HEK293T (cell line): Measurements from ENCODE around the gene NAA16.

Experiments
- ARNT ChIP-seq: fragments of 450-650 bp; IDR thresholded peaks from 2 replicates; pipeline ENCODE4 v1.6.1; 2017; ENCODE audit warnings: mild to moderate bottlenecking
- BHLHE40 ChIP-seq: fragments of 450-650 bp; IDR thresholded peaks from 2 replicates; pipeline ENCODE4 v1.6.1; 2016; ENCODE audit warnings: mild to moderate bottlenecking, moderate library complexity, borderline replicate concordance
- ELF4 ChIP-seq: fragments of 450-650 bp; IDR thresholded peaks from 2 replicates; pipeline ENCODE4 v1.6.1; 2017; ENCODE audit warnings: antibody characterized with exemption
- LEF1 ChIP-seq: fragments of 450-650 bp; IDR thresholded peaks from 2 replicates; pipeline ENCODE4 v1.6.1; 2017; ENCODE audit warnings: mild to moderate bottlenecking, borderline replicate concordance
- SUZ12 ChIP-seq: fragments of 450-650 bp; IDR thresholded peaks from 2 replicates; pipeline ENCODE4 v1.6.1; 2016; ENCODE audit warnings: mild to moderate bottlenecking

- TF ChIP-seq LEF1 (no peak), ARNT (no peak), ELF4 (no peak), SUZ12 (no peak), BHLHE40 (no peak)
These were observed 21.6 kb upstream of the NAA16 start for GRCh38 chr13:41289463-41289881.
